ENCODE measurements around the gene FKBP6.

Gene FKBP6

DNA sequence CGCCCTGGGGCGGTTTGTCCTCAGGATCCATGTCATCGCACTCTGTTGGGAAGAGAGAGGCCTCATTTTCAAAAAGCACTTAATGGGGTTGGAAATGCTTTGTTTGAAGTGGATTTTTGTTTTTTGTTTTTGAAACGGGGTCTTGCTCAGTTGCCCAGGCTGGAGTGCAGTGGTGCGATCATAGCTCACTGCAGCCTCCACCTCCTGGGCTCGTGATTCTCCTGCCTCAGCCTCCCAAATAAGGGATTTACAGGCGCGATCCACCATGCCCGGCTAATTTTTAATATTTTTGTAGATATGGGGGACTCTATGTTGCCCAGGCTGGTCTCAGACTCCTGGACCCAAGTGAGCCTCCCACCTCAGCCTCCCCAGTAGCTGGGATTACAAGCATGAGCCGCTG, 735 bp downstream of the FKBP6 start:
- TF ChIP-seq, protein P1, sequence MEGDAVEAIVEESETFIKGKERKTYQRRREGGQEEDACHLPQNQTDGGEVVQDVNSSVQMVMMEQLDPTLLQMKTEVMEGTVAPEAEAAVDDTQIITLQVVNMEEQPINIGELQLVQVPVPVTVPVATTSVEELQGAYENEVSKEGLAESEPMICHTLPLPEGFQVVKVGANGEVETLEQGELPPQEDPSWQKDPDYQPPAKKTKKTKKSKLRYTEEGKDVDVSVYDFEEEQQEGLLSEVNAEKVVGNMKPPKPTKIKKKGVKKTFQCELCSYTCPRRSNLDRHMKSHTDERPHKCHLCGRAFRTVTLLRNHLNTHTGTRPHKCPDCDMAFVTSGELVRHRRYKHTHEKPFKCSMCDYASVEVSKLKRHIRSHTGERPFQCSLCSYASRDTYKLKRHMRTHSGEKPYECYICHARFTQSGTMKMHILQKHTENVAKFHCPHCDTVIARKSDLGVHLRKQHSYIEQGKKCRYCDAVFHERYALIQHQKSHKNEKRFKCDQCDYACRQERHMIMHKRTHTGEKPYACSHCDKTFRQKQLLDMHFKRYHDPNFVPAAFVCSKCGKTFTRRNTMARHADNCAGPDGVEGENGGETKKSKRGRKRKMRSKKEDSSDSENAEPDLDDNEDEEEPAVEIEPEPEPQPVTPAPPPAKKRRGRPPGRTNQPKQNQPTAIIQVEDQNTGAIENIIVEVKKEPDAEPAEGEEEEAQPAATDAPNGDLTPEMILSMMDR (IDR thresholded peaks at IDR 0.05; ENCODE audit: low read depth, low read length) = no peak
- Histone ChIP-seq H3K36me3 (no peaks in the 10 kb centered on the region), H3K4me3 (ENCODE audit: low read depth, low read length) (no peak overlapping the region), H3K27ac (no peak overlapping the region), H3K27me3 (ENCODE audit: insufficient read depth, low read depth, severe bottlenecking) (no peaks in the 10 kb centered on the region), H3K9me3 (ENCODE audit: severe bottlenecking) (no peaks in the 10 kb centered on the region)
- DNase-seq = no peak

DNA sequence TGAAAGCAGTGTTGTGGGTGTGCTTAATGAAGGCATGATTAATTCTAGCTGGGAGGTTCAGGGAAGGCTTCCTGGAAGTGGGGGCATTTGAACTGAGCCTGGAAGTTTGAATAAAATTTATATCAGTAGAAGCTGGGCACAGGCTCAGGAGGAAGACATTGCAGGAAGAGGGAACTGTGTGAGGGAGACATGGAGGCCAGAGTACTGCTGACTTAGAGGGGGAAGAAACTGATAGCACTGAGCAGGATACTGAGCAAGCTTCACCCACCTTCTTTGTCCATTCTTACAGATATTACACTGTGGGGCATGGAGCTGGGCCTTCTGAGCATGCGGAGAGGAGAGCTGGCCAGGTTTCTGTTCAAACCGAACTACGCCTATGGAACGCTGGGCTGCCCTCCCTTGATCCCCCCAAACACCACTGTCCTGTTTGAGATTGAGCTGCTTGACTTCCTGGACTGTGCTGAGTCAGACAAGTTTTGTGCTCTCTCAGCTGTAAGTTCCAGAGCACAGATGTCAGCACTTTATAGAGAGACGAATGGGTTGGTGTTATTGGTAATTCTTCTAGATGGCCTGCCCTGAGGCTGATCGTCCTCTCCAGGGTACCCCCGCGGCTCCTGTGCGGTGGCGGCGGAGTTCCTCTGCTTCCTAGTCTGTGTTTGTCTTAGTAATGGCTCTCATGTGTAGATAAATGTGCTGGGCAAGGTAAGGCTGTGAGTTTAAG, 2.1 kb downstream of the FKBP6 start:
- no peak for DNase-seq
- TF ChIP-seq, protein P1 (IDR thresholded peaks at IDR 0.05; ENCODE audit: low read depth, low read length) = no peak
- Histone ChIP-seq H3K4me3 (ENCODE audit: low read depth, low read length) (no peak overlapping the region), H3K27me3 (ENCODE audit: insufficient read depth, low read depth, severe bottlenecking) (no peaks in the 10 kb centered on the region), H3K27ac (no peak overlapping the region), H3K9me3 (ENCODE audit: severe bottlenecking) (no peaks in the 10 kb centered on the region), H3K36me3 (no peaks in the 10 kb centered on the region)

GRCh38 chr7:73330772-73331171, 2.8 kb downstream of the FKBP6 start:
- Histone ChIP-seq H3K9me3 (ENCODE audit: severe bottlenecking) (no peaks in the 10 kb centered on the region), H3K27me3 (ENCODE audit: insufficient read depth, low read depth, severe bottlenecking) (no peaks in the 10 kb centered on the region)

DNA sequence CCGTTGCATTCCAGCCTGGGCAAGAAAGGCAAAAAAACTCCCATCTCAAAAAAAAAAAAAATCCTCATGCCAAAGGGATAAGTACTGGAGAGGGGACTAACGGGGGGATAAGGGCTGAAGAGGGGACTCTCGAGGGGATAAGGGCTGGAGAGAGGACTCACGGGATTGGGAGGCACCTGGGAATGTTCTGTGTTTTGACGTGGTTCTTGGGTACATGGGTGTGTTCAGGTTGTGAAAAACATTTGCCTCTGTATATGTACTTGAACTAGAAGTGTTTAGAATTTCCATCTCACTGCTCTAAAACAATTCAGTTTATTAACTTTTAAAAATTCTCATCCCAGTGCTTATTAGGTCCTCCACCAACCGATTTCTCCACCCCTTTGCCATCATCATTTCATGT, 4.5 kb downstream of the FKBP6 start:
- TF ChIP-seq, protein P1 (IDR thresholded peaks at IDR 0.05; ENCODE audit: low read depth, low read length) = no peak
- no peaks in the 10 kb centered on the region for H3K27me3 ChIP-seq (ENCODE audit: insufficient read depth, low read depth, severe bottlenecking)
- no peak for DNase-seq

More at GRCh38 chr7:73330772-73331171, 2.8 kb downstream of the FKBP6 start:
- Histone ChIP-seq H3K27ac (no peak overlapping the region), H3K4me3 (ENCODE audit: low read depth, low read length) (no peak overlapping the region), H3K36me3 (no peaks in the 10 kb centered on the region)
- no peak for DNase-seq
- TF ChIP-seq, protein P1 (IDR thresholded peaks at IDR 0.05; ENCODE audit: low read depth, low read length) = no peak

GRCh38 chr7:73338321-73338720, 10.4 kb downstream of the FKBP6 start:
- Histone ChIP-seq H3K9me3 (ENCODE audit: severe bottlenecking) (no peaks in the 10 kb centered on the region), H3K27me3 (ENCODE audit: insufficient read depth, low read depth, severe bottlenecking) (no peaks in the 10 kb centered on the region), H3K27ac (no peak overlapping the region), H3K4me3 (ENCODE audit: low read depth, low read length) (no peak overlapping the region), H3K36me3 (no peaks in the 10 kb centered on the region)
- TF ChIP-seq, protein P1 (IDR thresholded peaks at IDR 0.05; ENCODE audit: low read depth, low read length) = no peak
- no peak for DNase-seq

More for the DNA sequence above, 4.5 kb downstream of the FKBP6 start:
- Histone ChIP-seq H3K27ac (no peak overlapping the region), H3K36me3 (no peaks in the 10 kb centered on the region), H3K9me3 (ENCODE audit: severe bottlenecking) (no peaks in the 10 kb centered on the region), H3K4me3 (ENCODE audit: low read depth, low read length) (no peak overlapping the region)

GRCh38 chr7:73340514-73340913, 12.6 kb downstream of the FKBP6 start:
- Histone ChIP-seq H3K4me3 (ENCODE audit: low read depth, low read length) (no peak overlapping the region), H3K36me3 (no peaks in the 10 kb centered on the region), H3K27ac (no peak overlapping the region), H3K27me3 (ENCODE audit: insufficient read depth, low read depth, severe bottlenecking) (no peaks in the 10 kb centered on the region), H3K9me3 (ENCODE audit: severe bottlenecking) (no peaks in the 10 kb centered on the region)
- no peak for DNase-seq
- TF ChIP-seq, protein P1 (IDR thresholded peaks at IDR 0.05; ENCODE audit: low read depth, low read length) = no peak
